Measurements from ENCODE around the gene GJE1.
"Not testable (repeated sequence)": the region's sequence is repeated elsewhere in the genome, so short reads cannot be mapped to it uniquely, and the experiment has no call there.

The GJE1 gene, protein sequence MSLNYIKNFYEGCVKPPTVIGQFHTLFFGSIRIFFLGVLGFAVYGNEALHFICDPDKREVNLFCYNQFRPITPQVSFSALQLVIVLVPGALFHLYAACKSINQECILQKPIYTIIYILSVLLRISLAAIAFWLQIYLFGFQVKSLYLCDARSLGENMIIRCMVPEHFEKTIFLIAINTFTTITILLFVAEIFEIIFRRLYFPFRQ

DNA sequence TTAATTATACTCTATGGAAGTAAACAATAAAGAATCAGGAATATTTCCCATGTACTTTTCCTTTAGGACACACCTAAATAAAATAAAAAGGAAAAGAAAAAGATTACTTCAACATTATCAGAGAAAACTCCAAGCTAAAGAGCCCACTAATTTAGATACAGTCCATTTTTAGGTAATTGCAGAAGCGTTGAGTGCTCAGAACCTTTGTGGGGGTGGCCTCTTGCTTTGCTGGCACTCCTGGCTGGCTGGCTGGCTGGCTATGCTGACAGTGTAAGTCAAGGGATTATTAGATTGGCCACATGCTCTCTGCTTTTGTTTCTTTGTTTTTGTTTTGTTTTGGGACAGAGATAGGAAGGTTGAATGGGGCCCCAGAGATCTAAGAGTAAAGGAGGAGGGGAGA is at the start of gene GJE1:
GJE1 (plus strand) TSS at position 301 of the 400 bp plus-strand sequence. CDS start 234 bp downstream, outside the sequence.
- no peak for DNase-seq (ENCODE audit: low spot score)

DNA sequence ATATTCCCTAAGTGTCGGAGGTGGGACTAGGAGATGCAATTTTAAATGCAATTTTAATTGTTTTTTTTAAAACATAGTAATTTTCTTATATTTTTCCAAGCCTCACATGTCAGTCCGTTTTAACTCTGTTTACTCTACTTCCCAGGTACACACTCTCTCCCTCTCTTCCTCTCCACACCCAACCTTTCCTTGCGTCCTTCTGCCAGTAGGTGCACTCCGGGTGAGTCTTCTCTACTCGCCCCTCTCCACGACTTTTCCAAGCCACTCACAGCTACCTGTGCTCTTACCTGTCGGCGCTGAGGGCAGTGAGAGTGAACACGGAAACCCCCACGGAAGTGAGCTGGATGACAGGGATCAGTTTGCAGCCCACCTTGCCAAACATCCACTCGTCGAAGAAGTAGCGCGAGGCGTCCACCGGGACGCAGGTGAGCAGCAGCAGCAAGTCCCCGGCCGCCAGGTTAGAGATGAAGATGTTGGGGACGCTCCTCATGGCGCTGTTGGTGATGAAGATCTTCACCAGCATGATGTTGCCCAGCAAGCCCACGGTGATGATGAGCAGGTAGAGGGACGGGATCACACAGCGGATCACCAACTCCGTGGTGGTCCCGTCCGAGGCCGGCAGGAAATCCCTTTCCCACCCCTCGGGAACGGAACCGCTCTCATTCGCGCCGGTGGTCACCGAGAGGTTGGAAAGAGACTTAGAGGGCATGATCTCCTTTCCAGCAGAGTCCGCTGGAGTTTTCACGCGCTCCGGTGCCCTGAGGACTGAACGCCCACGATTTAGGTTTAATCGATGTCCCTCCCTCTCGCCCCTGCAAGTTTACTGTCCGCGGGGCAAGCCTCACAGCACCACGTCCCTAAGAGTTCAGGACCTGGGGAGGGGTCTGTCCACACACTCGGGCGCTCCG is 44.5 kb upstream of the GJE1 start:
- no peak for DNase-seq (ENCODE audit: low spot score)

DNA sequence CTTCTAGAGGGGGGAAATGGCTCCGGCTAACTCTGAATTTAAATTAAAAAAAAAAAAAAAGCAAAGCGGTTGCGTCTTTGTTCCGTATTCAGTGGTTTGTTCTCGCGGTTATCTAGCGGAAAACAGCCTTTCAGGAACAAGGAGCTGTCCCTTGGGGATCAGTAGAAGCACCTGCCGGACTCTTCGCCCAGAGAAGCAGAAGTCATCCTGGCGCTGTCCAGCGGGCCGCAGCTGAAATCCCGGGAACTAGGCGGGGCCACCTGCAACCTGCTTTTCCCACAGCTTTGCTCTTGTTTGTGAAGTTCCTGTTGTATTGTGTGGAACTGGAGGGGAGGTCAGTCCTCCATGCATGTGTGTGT is 43.9 kb upstream of the GJE1 start:
- DNase-seq (ENCODE audit: low spot score), result no peak

DNA sequence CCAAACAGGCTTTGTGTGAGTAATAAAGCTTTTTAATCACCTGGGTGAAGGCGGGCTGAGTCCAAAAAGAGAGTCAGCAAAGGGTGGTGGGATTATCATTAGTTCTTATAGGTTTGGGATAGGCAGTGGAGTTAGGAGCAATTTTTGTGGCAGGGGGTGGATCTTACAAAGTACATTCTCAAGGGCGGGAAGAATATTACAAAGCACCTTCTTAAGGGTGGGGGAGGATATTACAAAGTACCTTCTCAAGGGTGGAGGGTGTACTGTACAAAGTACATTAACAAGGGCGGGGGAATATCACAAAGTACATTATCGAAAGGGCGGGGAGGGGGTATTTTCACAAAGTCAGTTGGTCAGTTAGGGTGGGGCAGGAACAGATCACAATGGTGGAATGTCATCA is 27.9 kb upstream of the GJE1 start:
- not testable (repeated sequence) for DNase-seq (ENCODE audit: low spot score)

DNA sequence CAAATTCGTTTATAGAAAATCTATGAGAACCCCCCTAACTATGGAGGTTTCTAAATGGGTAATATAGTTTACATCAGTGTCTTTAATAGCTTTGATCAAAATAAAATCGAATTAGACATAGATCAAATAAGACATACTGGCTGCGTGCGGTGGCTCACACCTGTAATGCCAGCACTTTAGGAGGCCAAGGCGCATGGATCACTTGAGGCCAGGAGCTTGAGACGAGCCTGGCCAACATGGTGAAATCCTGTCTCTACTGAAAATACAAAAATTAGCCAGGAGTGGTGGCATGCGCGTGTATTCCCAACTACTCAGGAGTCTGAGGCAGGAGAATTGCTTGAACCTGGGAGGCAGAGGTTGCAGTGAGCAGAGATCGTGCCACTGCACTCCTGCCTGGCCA is 21.9 kb upstream of the GJE1 start:
- DNase-seq (ENCODE audit: low spot score), result not testable (repeated sequence)

DNA sequence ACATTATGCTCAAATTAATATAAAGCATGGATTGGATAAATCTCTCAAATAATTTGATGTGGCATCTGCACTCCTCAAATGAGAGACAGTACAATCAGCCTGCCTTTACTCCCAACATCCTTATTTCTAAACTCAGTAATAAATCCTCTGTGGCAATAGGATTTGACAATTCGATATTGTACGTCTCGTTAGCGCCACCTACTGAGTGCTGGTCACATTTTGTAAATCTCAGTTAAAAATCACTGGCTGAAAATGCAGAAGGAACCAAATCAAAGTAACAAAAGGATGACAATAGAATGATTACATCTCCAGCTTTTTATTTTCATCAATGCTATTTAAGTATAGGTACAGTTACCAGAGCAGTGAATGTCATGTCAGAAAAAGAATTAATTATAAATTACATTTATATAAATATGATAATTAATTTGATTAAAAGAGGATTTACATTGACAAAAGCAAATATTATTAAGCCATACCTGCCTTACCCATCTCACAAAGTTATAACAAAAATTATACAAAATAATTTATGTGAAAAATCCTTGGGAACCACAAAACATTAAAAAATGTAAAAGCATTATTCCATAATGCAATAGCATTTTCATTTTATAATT is 20.2 kb upstream of the GJE1 start:
- peak; percentile 60 for DNase-seq (ENCODE audit: low spot score)

DNA sequence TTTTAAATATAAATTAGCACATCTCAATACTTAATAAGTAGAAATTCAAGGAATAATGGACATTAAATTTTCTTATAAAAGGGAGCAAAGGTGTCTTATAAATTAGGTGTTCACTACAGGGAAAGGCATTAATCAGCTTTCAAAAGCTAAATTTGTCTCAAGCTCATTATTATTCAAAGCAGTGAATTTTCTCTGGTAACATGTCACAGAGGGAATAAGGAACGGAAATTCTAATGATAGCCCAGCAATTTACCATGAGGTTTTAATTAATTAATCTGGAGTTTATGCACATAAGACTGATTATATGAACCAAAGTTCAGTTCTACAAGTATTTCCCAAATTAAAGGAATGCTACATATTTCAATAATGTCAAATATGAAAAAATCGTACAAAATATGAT is 15.4 kb upstream of the GJE1 start:
- DNase-seq (ENCODE audit: low spot score), result no peak

DNA sequence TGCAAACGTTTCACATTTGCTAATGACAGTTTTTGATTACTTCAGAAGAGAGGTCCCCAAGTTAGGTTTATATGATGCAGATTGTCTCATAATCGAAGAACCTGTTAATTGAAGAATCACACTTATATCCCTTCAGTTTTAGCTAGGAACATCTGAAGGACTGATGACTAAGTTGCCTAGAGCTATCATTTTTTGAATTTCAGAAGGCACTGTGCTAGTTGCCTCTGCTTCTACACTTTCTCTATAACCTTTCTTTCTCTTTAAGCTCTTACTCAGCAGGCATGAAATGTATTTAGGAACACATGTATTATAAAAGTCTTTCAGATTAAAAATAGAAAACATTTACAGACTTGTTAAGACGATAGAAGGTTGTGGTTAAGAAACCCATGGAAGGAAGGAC is 14.4 kb upstream of the GJE1 start:
- no peak for DNase-seq (ENCODE audit: low spot score)

DNA sequence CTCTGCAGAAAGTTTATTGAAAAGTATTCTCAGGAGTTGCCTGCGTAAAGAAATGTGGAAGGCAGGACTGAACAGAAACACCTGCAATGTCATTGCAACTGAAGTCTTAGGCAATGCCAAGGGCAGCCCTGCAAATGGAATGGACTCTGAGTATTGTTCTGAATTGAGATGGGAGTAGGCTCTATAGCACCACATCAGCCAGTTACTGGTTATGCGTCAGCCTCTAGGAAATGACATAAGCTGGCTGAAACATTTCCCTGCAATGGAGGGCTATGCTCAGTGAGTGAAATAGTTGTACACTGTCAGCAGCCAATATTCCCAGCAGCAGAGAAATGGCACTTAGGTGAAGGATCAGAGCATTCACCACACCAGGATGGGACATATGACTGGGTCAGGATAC is 13.8 kb upstream of the GJE1 start:
- DNase-seq (ENCODE audit: low spot score), result no peak

DNA sequence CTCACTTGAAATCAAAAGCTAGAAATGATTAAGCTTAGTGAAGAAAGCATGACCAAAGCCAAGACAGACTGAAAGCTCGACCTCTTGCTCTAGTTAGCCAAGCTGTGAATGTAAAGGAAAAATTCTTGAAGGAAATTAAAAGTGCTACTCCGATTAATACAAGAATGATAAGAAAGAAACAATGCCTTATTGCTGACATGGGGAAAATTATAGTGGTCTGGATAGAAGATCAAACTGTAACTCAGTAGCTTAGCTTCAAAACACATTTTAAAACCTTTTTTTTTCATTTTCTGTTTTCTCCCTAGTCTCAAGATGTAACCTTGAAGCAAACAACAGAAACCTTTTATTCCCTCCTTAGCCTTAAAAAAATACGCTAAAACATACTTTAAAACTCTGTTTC is 11.4 kb upstream of the GJE1 start:
- no peak for DNase-seq (ENCODE audit: low spot score)

DNA sequence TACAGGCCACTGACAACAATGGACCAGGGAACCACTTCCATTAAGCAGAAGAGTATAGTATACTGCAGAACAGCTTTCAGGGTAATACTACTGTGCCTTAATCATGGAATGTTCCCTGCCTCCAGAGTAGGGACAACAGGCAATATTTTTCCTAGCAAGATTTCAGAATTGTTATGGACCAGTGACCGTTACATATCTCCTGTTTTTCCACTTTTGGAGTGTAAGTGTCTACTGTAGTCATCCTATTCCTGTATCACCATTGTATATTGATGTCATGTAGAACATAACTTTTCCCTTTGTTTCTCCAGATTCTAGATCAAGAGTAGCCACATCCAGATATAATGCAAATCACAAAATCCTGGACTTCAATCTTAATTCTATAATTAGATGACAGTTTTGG is 1.9 kb upstream of the GJE1 start:
- DNase-seq (ENCODE audit: low spot score), result no peak

DNA sequence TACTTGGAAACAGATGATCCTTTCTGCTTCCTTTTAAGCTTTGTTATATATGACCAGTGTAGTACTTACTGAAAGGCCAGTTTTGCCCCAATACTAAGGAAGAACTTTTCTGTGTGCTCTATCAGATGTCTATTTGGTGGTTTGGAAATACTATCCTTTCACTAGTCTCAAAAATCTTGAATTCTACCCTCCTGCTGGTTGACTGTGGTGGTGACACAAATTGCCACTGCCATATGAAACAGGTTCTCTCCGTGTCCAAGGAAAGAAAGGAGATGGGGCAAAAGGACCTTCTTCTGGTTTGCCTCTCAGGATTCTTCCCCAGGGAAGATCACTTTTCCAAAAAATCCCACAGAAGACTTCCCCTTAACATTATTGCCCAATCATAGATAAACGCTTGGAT is 6.2 kb downstream of the GJE1 start:
- no peak for DNase-seq (ENCODE audit: low spot score)

DNA sequence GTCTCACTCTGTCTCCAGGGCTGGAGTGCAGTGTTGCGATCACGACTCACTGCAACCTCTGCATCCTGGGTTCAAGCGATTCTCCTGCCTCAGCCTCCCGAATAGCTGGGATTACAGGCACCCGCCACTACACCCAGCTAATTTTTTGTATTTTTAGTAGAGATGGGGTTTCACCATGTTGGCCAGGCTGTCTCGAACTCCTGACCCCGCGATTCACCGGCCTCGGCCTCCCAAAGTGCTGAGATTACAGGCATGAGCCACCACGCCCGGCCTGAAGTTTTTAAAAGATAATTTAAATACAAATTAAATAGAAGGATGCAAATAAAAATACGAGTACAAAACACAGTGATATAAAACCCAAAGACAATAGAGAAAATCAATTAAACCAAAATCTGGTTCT is 8.8 kb downstream of the GJE1 start:
- DNase-seq (ENCODE audit: low spot score), result not testable (repeated sequence)

DNA sequence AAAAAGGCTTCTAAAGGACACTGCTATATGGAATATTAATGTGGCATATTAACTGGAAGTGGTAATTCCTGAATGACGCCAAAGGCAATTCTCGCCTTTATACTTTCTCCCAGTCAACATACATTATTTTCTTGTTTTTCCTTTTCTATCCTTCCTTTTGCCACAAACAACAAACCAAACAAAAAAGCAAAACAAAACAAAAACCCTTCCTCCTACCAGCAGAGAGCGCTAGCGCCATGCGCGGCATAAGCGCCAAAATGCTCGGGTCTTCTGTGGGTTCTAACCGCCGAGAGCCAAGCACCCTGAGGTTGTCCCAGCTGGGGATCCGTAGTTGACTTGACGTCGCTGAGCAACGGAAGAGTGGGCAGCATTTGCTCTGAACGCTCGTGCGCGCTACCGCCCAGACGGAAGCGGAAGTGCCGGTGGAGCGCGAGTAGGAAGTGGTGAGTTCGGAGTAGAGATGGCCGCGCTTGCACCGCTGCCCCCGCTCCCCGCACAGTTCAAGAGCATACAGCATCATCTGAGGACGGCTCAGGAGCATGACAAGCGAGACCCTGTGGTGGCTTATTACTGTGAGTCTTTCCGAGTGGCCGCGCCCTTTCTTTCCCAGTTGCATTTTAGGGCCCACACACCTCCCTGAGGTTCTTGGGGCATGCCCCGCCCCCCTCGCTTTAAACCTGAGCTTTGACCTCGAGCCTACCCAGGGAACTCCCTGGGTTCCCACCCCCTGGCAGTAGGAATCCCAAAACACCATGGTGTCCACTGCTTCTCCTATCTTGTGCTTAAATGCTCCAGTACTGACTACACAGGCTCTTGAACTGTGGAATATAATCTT is 14.3 kb downstream of the GJE1 start, which contains the start of the genes NMBR and VTA1:
NMBR (minus strand) TSS at position 295 of the 835 bp plus-strand sequence. CDS start 58,464 bp downstream, outside the sequence.
VTA1 (plus strand) TSS at position 436 of the 835 bp plus-strand sequence; CDS start at position 461, 25 bp downstream.
- DNase-seq (ENCODE audit: low spot score), result peak; percentile 97

DNA sequence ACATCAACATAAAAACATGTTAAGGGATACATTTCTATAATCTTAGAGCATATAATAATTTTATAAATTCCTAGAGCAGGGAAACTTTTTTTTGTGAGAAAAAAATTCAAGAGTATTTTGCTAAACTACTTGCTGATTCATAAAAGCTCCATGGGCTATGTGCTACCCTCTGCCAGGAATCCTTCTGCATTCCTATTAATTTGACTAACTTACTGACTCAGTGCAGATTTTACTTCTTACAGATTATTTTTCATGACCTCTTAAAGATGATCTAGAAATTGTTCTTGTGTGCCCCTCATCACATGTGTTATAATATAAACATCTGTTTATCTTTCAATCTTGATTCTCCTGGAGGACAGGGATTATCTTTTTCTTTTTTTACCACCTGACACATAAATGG is 20.0 kb downstream of the GJE1 start:
- no peak for DNase-seq (ENCODE audit: low spot score)

DNA sequence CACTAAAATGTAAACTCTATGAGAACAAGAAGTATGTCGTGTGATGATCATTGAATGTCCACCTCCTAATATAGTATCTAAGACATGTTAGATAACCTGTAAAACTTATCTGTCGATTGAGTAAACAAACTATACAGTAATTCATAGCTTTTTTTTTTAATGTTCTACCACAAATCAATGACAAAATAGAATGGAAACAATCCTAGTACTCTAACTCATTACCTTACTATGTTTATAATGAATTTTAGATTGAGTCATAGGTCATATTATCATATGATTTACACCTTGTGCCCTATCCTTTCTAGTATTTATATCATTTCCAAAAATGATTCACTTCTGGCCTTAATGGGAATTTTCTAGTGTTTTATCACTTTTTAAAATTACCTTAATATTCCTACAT is 20.5 kb downstream of the GJE1 start:
- DNase-seq (ENCODE audit: low spot score), result no peak

DNA sequence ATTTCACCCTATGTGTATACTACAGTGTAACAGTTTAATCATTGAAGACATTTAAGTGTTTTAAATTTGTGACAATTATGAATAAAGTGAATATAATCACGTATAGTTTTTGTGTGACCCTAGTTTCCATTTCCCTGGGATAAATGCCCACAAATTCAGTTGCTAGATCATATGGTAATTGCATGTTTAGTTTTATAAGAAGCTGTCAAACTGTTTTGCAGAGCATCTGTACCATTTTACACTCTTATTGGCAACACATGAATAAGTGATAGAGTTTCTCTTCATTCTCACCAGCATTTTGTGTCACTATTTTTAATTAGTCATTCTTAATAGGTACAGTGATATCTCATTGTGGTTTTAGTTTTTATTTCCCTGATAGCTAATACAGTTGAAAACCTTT is 21.6 kb downstream of the GJE1 start:
- DNase-seq (ENCODE audit: low spot score), result no peak

DNA sequence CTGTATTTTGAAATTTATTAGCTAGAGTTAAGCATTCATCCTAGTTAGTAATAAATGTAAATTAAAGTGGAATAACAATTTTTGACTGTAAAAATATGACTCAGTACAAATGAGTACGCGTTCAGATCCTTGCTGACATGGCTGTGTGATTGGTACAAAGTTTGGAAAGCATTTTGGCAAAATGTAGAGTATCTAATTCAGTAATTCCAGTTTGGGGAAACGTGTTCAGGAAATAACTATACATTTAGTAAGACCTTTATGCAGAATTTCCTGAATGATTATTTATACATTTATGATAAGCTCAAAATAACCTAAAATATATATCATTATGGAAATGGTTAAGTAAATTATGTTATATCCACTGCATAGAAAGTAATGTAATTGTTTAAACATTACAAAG is 22.4 kb downstream of the GJE1 start:
- DNase-seq (ENCODE audit: low spot score), result no peak

DNA sequence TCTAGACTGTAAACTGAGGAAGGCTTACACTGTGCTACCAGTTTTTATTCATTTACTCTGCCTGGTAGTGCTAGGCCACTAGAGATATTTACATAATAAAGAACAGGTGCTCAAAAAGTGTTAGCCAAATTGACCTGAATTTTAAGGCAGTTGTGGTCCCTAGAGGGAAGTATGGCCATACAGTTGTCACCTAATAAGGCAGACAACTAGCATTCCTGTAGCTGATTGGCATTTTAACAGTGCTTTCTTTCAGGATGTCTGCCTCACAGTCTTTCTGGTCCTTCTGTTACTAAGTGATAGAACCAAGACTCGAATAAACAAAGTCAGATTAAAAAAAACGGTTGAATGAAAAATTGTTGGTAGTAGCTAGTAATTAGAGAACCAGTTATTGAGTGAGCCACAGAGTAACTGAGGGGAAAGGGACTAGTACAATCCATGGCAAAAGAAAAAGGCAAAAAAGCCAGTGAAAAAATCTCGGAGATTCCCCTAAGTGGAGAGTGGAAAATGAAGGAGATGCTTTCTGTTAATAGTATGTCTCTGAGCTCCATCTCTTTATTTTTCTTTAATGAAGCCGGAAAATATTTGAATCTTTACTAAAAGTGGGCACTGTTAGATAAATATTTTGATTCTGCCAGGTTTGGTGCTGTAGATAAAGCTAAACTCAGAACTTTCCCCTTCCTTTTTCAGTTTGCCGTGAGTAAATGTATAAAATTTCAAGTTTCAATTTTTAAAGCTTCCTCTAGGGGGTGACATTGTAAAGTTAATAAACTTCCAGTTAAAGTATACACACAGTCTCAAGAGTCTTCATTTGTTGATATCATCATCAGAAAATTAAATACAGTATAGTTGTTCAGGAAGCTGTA is 23.4 kb downstream of the GJE1 start:
- DNase-seq (ENCODE audit: low spot score), result peak; percentile 36

DNA sequence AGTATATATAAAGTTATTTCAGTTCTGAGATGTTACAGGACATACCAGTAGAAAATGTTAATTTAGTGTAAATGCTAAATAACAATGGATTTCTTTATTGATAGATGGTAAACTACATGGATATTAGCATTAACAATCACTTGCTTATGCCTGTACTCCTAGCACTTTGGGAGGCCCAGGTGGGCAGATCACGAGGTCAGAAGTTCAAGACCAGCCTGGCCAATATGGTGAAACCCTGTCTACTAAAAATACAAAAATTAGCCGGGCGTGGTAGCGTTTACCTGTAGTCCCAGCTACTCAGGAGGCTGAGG is 24.0 kb downstream of the GJE1 start:
- DNase-seq (ENCODE audit: low spot score), result not testable (repeated sequence)

DNA sequence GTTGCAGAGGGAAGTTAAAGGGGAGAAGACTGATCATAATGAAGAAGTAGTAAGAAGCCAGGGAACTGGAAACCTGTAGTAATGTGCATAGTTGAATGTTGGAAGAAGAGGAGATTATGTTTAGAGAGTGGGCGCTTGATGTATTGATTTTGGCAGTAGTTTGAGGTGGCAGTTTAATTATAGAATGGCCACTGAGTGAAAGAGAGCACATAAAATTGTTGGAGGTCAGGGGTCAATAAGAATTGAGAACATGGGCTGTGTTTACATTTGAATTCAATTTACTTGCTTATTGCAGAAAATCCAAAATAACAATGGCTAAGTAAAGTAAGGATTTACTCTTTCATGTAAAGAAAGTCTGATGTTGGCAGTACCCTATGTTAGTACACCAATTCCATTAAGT is 30.1 kb downstream of the GJE1 start:
- no peak for DNase-seq (ENCODE audit: low spot score)

All from LoVo (cell line).